GF-D8 (cell line): Measurements from ENCODE around the gene SYT6.

Source experiments
- DNase-seq: peaks from one replicate; lab custom pipeline; 2025; lab: John Stamatoyannopoulos, UW

The SYT6 gene

GRCh38 chr1:114154963-114155322 is 1.3 kb upstream of the SYT6 start:
- no peak for DNase-seq

- no peak for DNase-seq
Measured at GRCh38 chr1:114154146-114154962, 685 bp upstream of the SYT6 start.

GRCh38 chr1:114152508-114153260 is 985 bp downstream of the SYT6 start:
- DNase-seq, result no peak

- DNase-seq, result no peak
Measured at GRCh38 chr1:114152089-114152507, 1.6 kb downstream of the SYT6 start.

- DNase-seq, result no peak
Measured at GRCh38 chr1:114150016-114150415, 3.7 kb downstream of the SYT6 start.

GRCh38 chr1:114149211-114149610 is 4.5 kb downstream of the SYT6 start:
- no peak for DNase-seq

- DNase-seq, result no peak
Measured at GRCh38 chr1:114145504-114146151, 8.0 kb downstream of the SYT6 start.

GRCh38 chr1:114144016-114144415 is 9.7 kb downstream of the SYT6 start:
- no peak for DNase-seq

GRCh38 chr1:114139540-114139939 is 14.1 kb downstream of the SYT6 start:
- DNase-seq, result no peak

- no peak for DNase-seq
Measured at GRCh38 chr1:114137497-114137896, 16.2 kb downstream of the SYT6 start.

GRCh38 chr1:114135786-114136185 is 17.9 kb downstream of the SYT6 start:
- DNase-seq, result no peak

- no peak for DNase-seq
Measured at GRCh38 chr1:114134518-114134917, 19.2 kb downstream of the SYT6 start.

- no peak for DNase-seq
Measured at GRCh38 chr1:114133129-114133528, 20.5 kb downstream of the SYT6 start.

GRCh38 chr1:114131526-114132220 is 22.0 kb downstream of the SYT6 start:
- DNase-seq, result no peak

GRCh38 chr1:114130846-114131525 is 22.7 kb downstream of the SYT6 start:
- DNase-seq, result no peak

GRCh38 chr1:114130213-114130612 is 23.5 kb downstream of the SYT6 start:
- no peak for DNase-seq

GRCh38 chr1:114128293-114128692 is 25.4 kb downstream of the SYT6 start:
- DNase-seq, result no peak

- no peak for DNase-seq
Measured at GRCh38 chr1:114126261-114127095, 27.2 kb downstream of the SYT6 start.

GRCh38 chr1:114124644-114125043 is 29.0 kb downstream of the SYT6 start:
- DNase-seq, result no peak

- no peak for DNase-seq
Measured at GRCh38 chr1:114122941-114123618, 30.6 kb downstream of the SYT6 start.
